Kidney epithelial cell (primary cell): Measurements from ENCODE around the gene PLEKHH3. TPM values are rescaled to one million over a fixed set of nuclear protein-coding genes. Genes with fewer than 3 reads are reported as not detected.

Experiments used
- DNase-seq: peaks from one replicate; pipeline ENCODE4 v3.0.0-alpha.2; 2010; ENCODE audit warnings: low read depth
- H3K27me3 ChIP-seq: 2 replicates; pipeline ENCODE4 v1.6.0; 2011; ENCODE audit warnings: low read length; ENCODE audit not compliant: control insufficient read depth, insufficient read depth
- H3K36me3 ChIP-seq: 2 replicates; pipeline ENCODE4 v1.5.1; 2011; ENCODE audit warnings: low read length; ENCODE audit not compliant: control insufficient read depth, insufficient read depth
- H3K4me3 ChIP-seq: 2 replicates; pipeline ENCODE4 v1.5.1; 2011; ENCODE audit warnings: low read depth, mild to moderate bottlenecking, control low read depth, low read length
- CTCF ChIP-seq: IDR thresholded peaks from 2 replicates; pipeline ENCODE4 v1.5.1; 2011; ENCODE audit warnings: mild to moderate bottlenecking, moderate library complexity, low read length, control low read depth, inconsistent platforms; ENCODE audit not compliant: insufficient read depth, poor library complexity, severe bottlenecking
- total RNA-seq: library from RNA; depleted of rRNA; stranded (reverse); fragments of >200 nt; gene quantifications from 2 replicates; pipeline ENCODE4 v1.2.3, GENCODE V29; 2015

PLEKHH3 gene
- total RNA-seq, 1 donor from 2014 or later, result 11.2 TPM

GRCh38 chr17:42684929-42685556, 8.2 kb upstream of the PLEKHH3 start:
- DNase-seq, result no peak
- Histone ChIP-seq H3K4me3 (no peak overlapping the region), H3K36me3 (no peaks in the 10 kb centered on the region), H3K27me3 (peaks cover 13% of the 10 kb centered on the region)
- no peak for TF ChIP-seq CTCF

GRCh38 chr17:42683407-42684034, 6.7 kb upstream of the PLEKHH3 start:
- H3K27me3 ChIP-seq, result peaks cover 13% of the 10 kb centered on the region
- H3K36me3 ChIP-seq, result no peaks in the 10 kb centered on the region
- H3K4me3 ChIP-seq, result peak overlapping the region; percentile 6
- DNase-seq, result no peak
- no peak for TF ChIP-seq CTCF

DNA sequence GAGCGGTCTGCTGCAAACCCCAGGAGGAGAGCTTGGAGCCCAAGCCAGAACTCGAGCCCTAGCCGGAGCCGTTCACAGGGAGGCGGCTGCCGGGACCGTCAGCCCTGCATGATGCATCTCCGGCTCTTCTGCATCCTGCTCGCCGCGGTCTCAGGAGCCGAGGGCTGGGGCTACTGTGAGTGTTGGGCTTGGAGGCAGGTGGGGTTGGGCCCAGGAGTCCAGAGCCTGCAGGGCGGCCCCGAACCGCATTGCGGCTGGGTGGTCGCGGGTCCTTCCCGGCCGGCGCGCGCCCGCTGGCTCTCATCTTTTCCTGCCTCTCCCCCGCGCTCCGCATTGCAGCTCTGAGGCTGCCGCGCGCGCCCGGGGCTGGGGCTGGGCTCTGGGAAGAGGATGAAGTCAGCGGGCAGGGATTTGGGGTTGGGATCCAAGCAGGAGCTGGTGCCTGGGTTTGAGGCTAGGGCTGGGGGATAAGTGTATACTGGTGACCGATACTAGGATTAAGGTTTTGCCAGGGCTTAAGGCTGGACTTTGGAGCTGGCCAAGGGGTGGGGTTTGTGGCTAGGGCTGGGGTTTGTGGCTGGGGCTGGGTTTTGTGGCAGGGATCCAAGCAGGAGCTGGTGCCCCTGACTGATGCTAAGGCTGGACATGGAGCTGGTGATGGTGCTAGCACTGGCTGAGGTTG, 6.1 kb upstream of the PLEKHH3 start:
- no peak for TF ChIP-seq CTCF
- Histone ChIP-seq H3K4me3 (peak overlapping the region; percentile 53), H3K36me3 (no peaks in the 10 kb centered on the region), H3K27me3 (peaks cover 13% of the 10 kb centered on the region)
- DNase-seq, result no peak

DNA sequence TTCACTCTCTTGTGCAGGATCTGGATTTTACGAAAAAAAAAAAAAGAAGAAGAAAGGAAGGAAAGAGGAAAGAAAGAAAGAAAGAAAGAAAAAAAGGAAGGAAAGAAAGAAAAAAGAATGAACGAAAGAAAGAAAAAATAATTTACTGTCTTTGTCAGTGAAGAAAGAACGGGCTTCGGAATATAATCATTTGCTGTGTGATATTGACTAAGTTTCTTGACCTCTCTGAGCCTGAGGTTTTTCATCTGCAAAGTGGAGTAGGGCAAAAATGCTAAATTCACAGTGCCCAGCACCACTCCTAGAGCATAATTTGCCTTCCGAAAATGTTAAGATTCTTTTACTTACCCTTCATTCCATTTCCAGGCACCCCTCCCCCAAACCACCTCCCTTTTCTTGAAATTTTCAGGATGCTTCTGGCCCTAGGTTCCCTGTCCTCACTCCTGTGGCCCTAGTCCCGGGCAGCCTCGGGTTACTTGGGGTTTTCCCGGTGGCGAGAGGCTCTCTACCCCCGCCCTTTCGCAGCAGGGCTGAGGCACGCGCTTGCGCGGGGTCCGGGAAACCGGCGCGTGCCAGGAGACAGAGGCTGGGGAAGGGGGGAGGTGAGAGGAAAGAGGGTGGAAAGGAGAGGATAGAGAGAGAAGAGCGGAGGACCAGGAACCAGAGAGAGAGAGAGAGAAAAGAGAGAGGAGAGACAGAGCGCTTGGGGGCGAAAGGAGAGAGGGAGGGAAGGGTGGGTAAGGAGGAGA, 5.4 kb upstream of the PLEKHH3 start, which contains the start of gene CNTNAP1:
Gene CNTNAP1, plus strand, starts transcription at position 556 of the 746 bp plus-strand sequence. CDS start 299 bp downstream, outside the sequence.
- no peak for TF ChIP-seq CTCF
- peak within 1 kb of the TSS; percentile 53 for H3K4me3 ChIP-seq
- no peaks in the 10 kb centered on the region for H3K36me3 ChIP-seq
- no peak for DNase-seq
- H3K27me3 ChIP-seq, result peaks cover 13% of the 10 kb centered on the region

GRCh38 chr17:42680331-42680808, 3.6 kb upstream of the PLEKHH3 start:
- H3K4me3 ChIP-seq, result peak overlapping the region; percentile 30
- TF ChIP-seq CTCF, result no peak
- peaks cover 11% of the 10 kb centered on the region for H3K27me3 ChIP-seq
- no peaks in the 10 kb centered on the region for H3K36me3 ChIP-seq
- DNase-seq, result no peak
